HL-60 (cell line): ENCODE data around the gene BNIP5.

Source experiments
- DNase-seq, 2 experiments: peaks; one replicate each; pipeline ENCODE4 v3.0.0-alpha.2; 2010 to 2020; ENCODE audit warnings: low read depth in 1 of 2, low spot score in 1 of 2
- H3K27ac ChIP-seq: fragments of 250-450 bp; sonication (Bioruptor Pico); replicated peaks from 2 replicates; pipeline ENCODE4 v1.5.1; 2020; ENCODE audit warnings: mild to moderate bottlenecking, moderate library complexity
- H3K27me3 ChIP-seq: fragments of 250-450 bp; sonication (Bioruptor Pico); 2 replicates; pipeline ENCODE4 v1.5.1; 2021; ENCODE audit warnings: mild to moderate bottlenecking, moderate library complexity; ENCODE audit not compliant: insufficient read depth, poor library complexity, severe bottlenecking
- H3K4me3 ChIP-seq: replicated peaks from 2 replicates; pipeline ENCODE4 v1.5.1; 2011; ENCODE audit warnings: mild to moderate bottlenecking, control low read depth, low read length; ENCODE audit not compliant: insufficient read depth
- CTCF ChIP-seq: IDR thresholded peaks from one replicate; pipeline ENCODE4 v1.5.1; 2011; ENCODE audit warnings: low read length, control low read depth, inconsistent platforms; ENCODE audit not compliant: insufficient read depth
- GABPA ChIP-seq: IDR thresholded peaks from 2 replicates; pipeline ENCODE4 v1.6.1; 2012; ENCODE audit warnings: low read depth
- POLR2AphosphoS5 ChIP-seq: IDR thresholded peaks from 2 replicates; pipeline ENCODE4 v1.6.1; 2012; ENCODE audit warnings: low read depth
- REST ChIP-seq: IDR thresholded peaks from 2 replicates; pipeline ENCODE4 v1.6.1; 2012; ENCODE audit warnings: low read depth; ENCODE audit not compliant: insufficient replicate concordance
- SPI1 ChIP-seq: IDR thresholded peaks from 2 replicates; pipeline ENCODE4 v1.6.1; 2012; ENCODE audit warnings: low read depth, mild to moderate bottlenecking, borderline replicate concordance

BNIP5 gene

GRCh38 chr6:36285187-36285671 is 51.5 kb downstream of the BNIP5 start:
- TF ChIP-seq CTCF, result no peak
- TF ChIP-seq REST, result no peak
- no peak for TF ChIP-seq GABPA
- no peak for TF ChIP-seq SPI1
- no peak for TF ChIP-seq POLR2AphosphoS5
- Histone ChIP-seq H3K27ac (no peak overlapping the region), H3K4me3 (no peak overlapping the region), H3K27me3 (no peaks in the 10 kb centered on the region)
- DNase-seq, result peak in 1 of 2 experiments; percentile 16

- no peak for TF ChIP-seq POLR2AphosphoS5
- no peak for TF ChIP-seq REST
- TF ChIP-seq GABPA, result no peak
- TF ChIP-seq SPI1, result no peak
- no peak for TF ChIP-seq CTCF
- DNase-seq, result no peak
- no peaks in the 10 kb centered on the region for H3K27me3 ChIP-seq
Measured at GRCh38 chr6:36284359-36284758, 52.3 kb downstream of the BNIP5 start.

GRCh38 chr6:36283608-36284007 is 53.1 kb downstream of the BNIP5 start:
- TF ChIP-seq SPI1 (no peak), REST (no peak), GABPA (no peak), CTCF (no peak), POLR2AphosphoS5 (no peak)
- Histone ChIP-seq H3K27me3 (no peaks in the 10 kb centered on the region), H3K27ac (no peak overlapping the region), H3K4me3 (no peak overlapping the region)
- DNase-seq, result no peak

More at GRCh38 chr6:36284359-36284758, 52.3 kb downstream of the BNIP5 start:
- Histone ChIP-seq H3K27ac (no peak overlapping the region), H3K4me3 (no peak overlapping the region)
